ENCODE data around the gene MMP10. TPM values are rescaled to one million over a fixed set of nuclear protein-coding genes. Genes with fewer than 3 reads are reported as not detected.

Gene MMP10
- not detected in 2 replicates for total RNA-seq

GRCh38 chr11:102780491-102780918, at the start of gene MMP10:
Gene MMP10, minus strand, starts transcription at chr11:102780628. Its CDS starts 37 bp downstream, at chr11:102780591.
- intact Hi-C loops (cut with micrococcal nuclease): no loop called here

DNA sequence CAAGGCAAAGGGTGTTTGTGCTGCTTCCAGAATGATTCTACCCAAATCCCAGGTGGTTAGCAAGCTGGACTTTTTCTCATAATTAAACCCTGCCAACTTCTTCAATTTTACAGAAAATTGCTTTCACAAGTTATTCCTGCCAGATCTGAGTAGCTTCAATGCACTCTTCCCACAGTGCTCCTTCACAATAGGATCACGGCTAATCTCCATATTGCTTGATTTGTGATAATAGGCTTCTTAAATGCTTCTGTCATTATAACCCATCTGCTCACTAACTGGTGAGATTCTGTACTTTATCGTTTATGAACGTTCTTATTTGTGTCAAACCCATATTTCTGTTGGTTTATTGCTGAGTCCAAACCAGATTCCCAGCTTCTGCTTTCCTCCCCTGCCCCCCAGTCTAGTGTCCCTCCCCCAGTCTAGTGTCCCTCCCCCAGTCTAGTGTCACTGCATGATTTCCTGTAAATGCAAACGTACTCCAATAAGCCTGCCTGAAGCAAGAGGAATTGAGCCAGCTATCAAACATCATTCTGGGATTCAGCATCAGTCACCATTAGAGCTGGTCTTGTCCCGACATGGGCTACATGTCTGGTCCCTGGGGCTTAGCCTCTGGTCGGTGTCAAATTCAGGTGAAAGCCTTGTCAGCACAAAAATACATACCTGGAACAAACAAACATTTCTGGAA, 49.0 kb upstream of the MMP10 start:
- intact Hi-C loops (cut with micrococcal nuclease): no loop called here

DNA sequence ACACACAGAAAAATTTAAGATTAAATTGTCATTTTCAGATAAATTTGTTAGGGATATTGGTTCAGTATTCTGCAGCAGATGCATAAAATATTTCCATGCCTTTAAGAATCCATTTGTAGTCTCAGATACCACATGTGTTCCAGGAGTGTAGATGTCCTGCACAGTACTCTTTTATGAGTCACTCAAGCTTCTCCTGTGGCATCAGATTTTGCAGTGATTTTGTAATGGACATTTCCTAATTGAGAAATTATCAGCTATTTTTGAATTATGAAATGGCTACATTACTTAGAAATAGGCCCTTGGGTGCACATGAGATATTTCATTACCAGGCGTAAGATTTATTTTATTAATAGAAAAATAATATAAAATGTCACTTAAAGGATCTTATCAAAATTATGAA, 44.1 kb upstream of the MMP10 start:
- intact Hi-C loops (cut with micrococcal nuclease): no loop called here

DNA sequence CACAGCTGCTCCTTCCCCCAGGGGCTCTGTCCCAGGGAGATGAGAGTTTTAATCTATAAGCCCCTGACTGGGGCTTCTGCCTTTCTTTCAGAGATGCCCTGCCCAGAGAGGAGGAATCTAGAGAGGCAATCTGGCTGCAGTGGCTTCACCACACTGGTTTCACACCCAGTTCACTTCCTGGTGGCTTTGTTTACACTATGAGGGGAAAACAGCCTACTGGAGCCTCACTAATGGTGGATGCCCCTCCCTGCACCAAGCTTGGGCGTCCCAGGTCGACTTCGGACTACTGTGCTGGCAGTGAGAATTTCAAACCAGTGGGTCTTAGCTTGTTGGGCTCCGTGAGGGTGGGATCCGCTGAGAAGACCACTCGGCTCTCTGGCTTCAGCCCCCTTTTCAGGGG, 39.1 kb upstream of the MMP10 start:
- intact Hi-C loops (cut with micrococcal nuclease): no loop called here

GRCh38 chr11:102813484-102813883, 33.1 kb upstream of the MMP10 start:
- intact Hi-C loops (cut with micrococcal nuclease): no loop called here

DNA sequence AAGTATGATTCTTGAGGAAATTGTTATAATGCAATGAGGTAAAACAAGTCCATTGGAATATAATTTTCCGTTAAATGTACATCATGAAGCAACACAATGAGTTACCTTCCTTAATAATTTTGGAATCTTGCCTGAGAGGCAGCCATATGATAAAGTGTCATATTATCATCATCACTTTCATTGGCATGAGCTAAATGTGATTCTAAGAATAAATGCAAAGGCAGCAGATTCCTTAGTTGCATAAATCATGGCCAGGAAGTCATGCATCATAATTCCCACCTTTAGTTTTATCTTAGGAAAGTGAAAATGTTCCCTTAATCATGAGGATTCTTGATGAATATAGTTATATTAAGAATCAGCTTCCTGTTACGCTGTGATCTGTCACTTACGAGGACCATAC, 31.8 kb upstream of the MMP10 start:
- intact Hi-C loops (cut with micrococcal nuclease): no loop called here

GRCh38 chr11:102810950-102811660, 30.7 kb upstream of the MMP10 start:
- intact Hi-C loops (cut with micrococcal nuclease): loop anchor here (1.0 kb wide), 1 partner anchor 130 kb away; no protein-coding TSS in a partner anchor

GRCh38 chr11:102809971-102810370, 29.5 kb upstream of the MMP10 start:
- intact Hi-C loops (cut with micrococcal nuclease): no loop called here

- intact Hi-C loops (cut with micrococcal nuclease): no loop called here
These were observed 27.5 kb upstream of the MMP10 start for GRCh38 chr11:102807921-102808320.

- intact Hi-C loops (cut with micrococcal nuclease): no loop called here
These were observed 25.9 kb upstream of the MMP10 start for GRCh38 chr11:102806296-102806695.

DNA sequence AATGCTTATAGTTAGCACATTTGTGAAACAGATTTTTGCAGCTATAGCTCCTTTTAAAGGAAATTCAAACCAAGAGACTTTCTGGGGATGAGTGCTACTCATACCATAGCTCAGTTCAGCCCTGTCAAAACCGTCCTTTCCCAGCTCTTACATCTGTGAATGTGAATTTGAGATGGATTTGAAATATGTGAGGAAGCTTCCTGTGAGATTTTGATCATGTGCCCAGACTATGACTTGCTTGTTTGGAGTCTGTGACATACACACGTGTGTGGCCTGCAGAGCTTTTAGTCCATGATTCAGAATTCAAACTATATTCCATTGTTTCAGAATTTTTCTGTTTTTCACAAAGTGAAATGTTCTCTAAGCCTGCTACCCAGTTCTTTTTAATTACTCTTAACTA, 21.9 kb upstream of the MMP10 start:
- intact Hi-C loops (cut with micrococcal nuclease): no loop called here

DNA sequence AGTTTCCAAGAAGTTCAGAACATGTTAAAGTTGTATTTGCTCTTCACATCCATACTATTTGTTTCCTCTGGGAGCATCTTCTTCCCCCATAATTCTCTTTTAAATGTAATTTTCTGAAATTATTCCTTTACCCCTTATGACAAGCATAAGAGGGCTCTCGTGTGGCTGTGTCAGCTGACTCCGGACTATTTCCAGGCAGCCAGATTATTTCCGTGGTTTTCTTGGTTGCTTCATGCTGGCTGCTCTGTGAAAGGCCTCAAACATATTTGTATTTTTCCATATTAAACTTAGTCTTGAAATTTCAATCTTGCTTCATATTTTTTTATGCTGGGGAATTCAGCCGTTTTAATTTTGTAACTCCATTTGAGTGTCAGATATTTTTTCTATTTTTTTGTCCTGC, 20.3 kb upstream of the MMP10 start:
- intact Hi-C loops (cut with micrococcal nuclease): no loop called here

DNA sequence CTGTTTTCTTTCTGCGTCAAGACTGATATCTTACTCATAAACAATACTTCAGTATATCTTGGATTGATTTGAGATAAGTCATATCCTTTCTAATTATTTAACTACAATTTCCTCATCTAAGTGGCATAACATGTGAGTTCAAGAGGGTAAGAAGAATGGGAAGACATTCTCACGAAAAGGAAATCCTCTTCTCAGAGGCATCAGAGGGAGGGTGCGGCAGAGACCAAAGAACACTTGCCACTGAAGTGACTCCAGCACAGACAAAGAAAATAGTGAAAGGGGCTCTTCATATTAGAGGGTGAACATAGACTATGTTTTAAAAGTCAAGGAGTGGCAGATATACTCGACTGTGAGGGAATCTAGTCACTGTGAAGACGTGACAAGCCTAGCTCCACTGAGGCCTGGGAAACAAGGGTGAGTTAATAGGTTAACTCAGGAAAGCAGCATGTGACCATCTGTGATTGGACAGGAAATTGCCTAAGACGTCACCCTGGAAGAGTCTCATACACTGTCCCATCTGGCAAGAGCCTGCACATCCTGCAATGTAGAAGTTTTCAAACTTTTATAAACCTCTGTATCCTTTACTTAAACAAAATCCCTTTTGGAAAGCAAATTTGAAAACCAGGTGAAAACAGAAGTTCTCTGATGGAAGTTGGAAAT, 19.4 kb upstream of the MMP10 start:
- intact Hi-C loops (cut with micrococcal nuclease): no loop called here

DNA sequence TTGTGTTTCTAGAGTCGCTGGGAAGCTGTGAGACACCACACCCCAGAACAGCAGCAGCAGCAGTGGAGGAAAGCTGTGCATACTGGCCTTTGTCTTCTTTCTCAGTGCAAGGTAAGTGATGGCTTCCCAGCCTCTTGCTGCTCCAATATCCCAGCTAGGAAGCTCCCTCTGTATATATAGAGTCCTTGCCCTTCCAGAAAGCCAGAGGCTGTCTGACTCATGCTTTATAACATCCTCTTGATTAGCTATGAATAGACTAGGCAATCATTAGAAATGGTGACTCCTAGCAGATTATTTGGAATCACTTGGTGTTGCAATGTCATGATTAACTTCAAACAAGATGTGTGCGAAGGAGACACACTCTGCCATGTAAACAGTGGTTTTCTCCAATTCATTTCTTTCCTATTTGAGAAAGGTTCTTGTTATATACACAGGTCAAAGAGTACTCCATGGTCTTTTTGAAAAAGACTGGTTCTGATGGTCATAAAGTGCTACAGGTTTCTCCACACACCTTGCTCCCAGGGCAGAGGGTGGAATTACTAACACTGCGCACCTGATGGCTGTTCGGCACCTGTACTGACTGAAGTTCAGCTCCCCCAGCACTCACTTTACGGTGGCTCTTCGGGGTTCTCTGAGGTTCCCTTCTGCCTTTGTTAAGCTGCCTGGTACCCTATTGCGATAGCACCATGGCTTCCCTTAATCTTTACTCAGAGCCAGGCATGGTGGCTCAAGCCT, 17.8 kb upstream of the MMP10 start, which contains the start of gene MMP1:
Gene MMP1 (minus strand): TSS at position 149 of the 735 bp plus-strand sequence. CDS start 68 bp downstream, at position 81.
- intact Hi-C loops (cut with micrococcal nuclease): no loop called here

DNA sequence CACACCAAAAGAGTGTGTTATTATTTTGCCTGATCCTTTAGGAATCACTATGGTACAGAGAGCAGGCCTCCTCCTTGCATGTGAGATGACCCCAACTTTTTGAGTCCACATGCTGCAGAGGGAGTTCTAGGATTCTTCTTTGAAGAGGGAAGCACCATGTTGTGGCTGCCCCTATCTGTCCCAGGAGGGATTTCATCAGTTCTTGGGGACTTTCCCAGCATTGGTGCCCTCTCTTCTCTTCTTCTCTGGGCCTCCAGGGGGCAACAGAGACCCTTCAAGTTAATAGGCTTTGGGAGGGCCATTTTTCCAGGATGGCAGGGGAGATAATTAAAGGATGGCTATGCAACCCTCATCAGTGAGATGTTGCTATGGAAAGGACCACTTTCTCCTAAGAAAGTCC, 14.0 kb upstream of the MMP10 start:
- intact Hi-C loops (cut with micrococcal nuclease): loop anchor here (1.0 kb wide), 1 partner anchor 147 kb away; no protein-coding TSS in a partner anchor

GRCh38 chr11:102793677-102794290, 13.4 kb upstream of the MMP10 start:
- intact Hi-C loops (cut with micrococcal nuclease): loop anchor here (1.0 kb wide), 1 partner anchor 148 kb away; no protein-coding TSS in a partner anchor

DNA sequence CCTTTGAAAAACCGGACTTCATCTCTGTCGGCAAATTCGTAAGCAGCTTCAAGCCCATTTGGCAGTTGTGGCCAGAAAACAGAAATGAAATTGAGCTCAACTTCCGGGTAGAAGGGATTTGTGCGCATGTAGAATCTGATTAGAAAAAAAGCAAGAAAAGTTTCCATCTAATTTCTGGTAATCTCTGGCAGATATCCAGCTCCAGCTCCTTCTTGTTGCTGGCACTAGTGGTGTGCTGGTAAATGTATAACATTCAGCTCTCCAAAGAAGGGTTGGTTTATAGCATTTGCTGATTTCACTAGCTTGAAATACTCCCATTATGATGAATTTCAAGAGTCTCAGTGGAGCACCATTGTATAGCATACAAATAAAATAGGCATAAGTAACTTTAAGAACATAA, 12.2 kb upstream of the MMP10 start:
- intact Hi-C loops (cut with micrococcal nuclease): no loop called here

- intact Hi-C loops (cut with micrococcal nuclease): no loop called here
These were observed 11.0 kb upstream of the MMP10 start for GRCh38 chr11:102791271-102792036.

DNA sequence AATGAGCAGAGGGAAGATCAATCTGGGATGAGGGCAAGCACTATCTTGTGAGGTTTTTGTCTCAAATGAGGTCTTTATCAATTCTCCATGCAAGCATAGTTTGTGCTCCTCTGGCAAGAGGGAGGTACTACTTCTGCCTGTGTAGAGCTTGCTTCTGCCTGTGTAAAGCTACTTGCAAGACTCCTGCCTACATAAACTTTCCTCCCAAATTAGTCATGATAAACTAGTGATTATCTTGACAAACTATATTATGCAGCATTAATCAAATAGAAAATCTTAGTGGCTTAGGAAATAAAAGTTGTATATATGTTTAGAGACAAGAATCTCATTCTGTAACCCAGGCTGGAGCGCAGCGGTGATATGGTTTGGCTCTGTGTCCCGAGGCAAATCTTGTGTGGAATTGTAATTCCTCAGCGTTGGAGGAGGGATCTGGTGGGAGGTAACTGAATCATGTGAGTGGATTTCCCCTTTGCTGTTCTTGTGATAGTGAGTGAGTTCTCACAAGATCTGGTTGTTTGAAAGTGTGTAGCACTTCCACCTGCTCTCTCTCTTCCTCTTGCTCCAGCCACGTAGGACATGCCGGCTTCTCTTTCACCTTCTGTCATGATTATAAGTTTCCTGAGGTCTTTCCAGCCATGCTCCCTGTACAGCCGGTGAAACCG, 8.0 kb upstream of the MMP10 start:
- intact Hi-C loops (cut with micrococcal nuclease): no loop called here

GRCh38 chr11:102784380-102784779, 4.0 kb upstream of the MMP10 start:
- intact Hi-C loops (cut with micrococcal nuclease): no loop called here

Measured in T-helper 1 cell treated with Interleukin-12 subunit alpha and Interleukin-12 subunit beta and Interleukin-4 antibody, amounts not matched to agents 30 ng/mL and 1 ng/mL, for 36 hours (primary cell).